Measurements from ENCODE around the gene CCK.

Gene CCK

DNA sequence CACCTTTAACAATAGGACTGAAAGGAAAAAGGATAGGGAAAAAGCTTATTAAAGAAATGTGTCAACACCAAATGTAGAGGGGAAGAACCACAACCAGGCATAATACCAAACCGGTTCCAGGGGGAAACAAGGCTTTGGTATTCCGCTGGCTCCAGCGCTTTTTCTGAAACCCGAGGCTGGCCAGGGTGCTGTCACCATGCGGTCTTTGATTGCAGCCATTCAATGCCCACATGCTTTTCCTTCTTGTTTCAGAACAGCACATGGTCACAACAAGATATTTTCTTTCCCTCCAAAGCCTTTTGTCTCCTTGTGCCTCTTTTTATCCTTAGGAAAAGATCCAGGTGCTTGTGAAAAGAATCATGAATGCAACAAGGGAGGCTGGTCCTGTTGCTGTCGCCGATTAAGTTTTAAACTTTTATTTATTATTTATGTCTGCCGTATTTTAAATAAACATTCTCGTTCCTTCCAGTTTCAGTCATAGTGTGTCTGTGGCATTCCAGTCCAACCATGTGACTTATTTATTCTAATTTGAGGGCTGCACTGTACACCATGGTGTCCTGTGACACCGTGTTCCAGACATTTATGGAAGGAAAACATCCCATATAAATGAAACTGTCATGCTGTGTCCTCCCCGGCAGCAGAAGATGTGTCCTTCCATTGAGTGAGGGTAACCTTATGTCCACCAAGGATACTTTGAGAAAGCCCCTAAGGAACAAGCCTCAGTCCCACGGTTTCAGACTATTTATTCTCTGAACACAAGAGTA lies 41.1 kb downstream of the CCK start:
- no peak for DNase-seq

- no peak for DNase-seq
Observed at GRCh38 chr3:42224178-42224577, 41.8 kb downstream of the CCK start.

DNA sequence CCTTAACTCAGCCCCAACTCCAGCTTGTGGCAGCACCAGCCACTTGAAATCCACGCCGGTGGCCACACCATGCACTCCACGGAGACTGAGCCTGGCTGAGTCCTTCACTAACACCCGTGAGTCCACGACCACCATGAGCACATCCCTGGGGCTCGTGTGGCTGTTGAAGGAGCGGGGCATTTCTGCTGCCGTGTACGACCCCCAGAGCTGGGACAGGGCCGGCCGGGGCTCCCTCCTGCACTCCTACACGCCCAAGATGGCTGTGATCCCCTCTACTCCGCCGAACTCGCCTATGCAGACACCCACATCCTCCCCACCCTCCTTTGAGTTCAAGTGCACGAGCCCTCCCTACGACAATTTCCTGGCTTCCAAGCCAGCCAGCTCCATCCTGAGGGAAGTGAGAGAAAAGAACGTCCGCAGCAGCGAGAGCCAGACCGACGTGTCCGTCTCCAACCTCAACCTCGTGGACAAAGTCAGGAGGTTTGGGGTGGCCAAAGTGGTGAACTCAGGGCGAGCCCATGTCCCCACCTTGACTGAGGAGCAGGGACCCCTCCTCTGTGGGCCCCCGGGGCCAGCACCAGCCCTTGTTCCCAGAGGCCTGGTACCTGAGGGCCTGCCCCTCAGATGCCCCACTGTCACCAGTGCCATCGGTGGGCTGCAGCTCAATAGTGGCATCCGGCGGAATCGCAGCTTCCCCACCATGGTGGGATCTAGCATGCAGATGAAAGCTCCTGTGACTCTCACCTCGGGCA lies 42.9 kb downstream of the CCK start:
- DNase-seq: no peak

- DNase-seq: no peak
Observed at GRCh38 chr3:42220436-42221121, 45.4 kb downstream of the CCK start.

GRCh38 chr3:42216931-42217333 lies 49.1 kb downstream of the CCK start:
- DNase-seq: no peak

- DNase-seq: no peak
Observed at GRCh38 chr3:42216302-42216701, 49.7 kb downstream of the CCK start.

- DNase-seq: no peak
Observed at GRCh38 chr3:42214565-42215283, 51.3 kb downstream of the CCK start.

DNA sequence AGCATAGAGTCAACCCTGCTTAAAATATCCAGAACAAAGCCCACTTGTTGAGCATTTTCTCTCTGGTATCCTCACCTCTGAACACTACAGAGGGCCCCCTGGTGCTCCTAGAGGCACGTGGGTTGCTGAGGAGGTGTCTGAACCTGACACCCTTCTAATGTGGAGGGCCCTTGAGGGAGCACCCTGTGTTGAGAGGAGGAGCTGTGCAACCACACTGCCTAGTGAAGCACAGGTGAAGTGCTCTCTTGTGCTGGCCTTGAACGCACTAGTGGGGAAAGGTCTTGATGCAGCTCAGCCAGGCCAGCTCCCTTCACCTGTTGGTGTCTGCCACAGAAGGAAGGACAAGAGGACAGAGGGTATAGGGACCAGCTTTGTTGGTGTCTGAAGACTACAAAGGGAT lies 51.9 kb downstream of the CCK start:
- peak; percentile 64 for DNase-seq

- no peak for DNase-seq
Observed at GRCh38 chr3:42213417-42213816, 52.6 kb downstream of the CCK start.

GRCh38 chr3:42210726-42211125 lies 55.3 kb downstream of the CCK start:
- DNase-seq: no peak

GRCh38 chr3:42209917-42210316 lies 56.1 kb downstream of the CCK start:
- DNase-seq: no peak

All from activated CD8-positive, alpha-beta memory T cell treated with anti-CD3 and anti-CD28 coated beads for 24 hours (primary cell).